Measurements from ENCODE around the gene MRPL1. TPM values are rescaled to one million over a fixed set of nuclear protein-coding genes. Genes with fewer than 3 reads are reported as not detected.
"Not testable (repeated sequence)": the region's sequence is repeated elsewhere in the genome, so short reads cannot be mapped to it uniquely, and the experiment has no call there.

MRPL1 gene
- polyA plus RNA-seq, 2 of the 4 experiments (the other 2 are of a cell fraction): 24.6 to 62.3 TPM

GRCh38 chr4:77938560-77938959 is 75.9 kb downstream of the MRPL1 start (continued):
- TF ChIP-seq ZSCAN20 (CRISPR knock-in tag; IDR thresholded peaks at IDR 0.05) (no peak), SMC3 (IDR thresholded peaks at IDR 0.05) (no peak), FOXS1 (CRISPR knock-in tag; IDR thresholded peaks at IDR 0.05) (no peak), HOXB13 (CRISPR knock-in tag; IDR thresholded peaks at IDR 0.05; ENCODE audit: low read depth) (no peak), SREBF2 (IDR thresholded peaks at IDR 0.05) (no peak)
- TF ChIP-seq, protein P1, sequence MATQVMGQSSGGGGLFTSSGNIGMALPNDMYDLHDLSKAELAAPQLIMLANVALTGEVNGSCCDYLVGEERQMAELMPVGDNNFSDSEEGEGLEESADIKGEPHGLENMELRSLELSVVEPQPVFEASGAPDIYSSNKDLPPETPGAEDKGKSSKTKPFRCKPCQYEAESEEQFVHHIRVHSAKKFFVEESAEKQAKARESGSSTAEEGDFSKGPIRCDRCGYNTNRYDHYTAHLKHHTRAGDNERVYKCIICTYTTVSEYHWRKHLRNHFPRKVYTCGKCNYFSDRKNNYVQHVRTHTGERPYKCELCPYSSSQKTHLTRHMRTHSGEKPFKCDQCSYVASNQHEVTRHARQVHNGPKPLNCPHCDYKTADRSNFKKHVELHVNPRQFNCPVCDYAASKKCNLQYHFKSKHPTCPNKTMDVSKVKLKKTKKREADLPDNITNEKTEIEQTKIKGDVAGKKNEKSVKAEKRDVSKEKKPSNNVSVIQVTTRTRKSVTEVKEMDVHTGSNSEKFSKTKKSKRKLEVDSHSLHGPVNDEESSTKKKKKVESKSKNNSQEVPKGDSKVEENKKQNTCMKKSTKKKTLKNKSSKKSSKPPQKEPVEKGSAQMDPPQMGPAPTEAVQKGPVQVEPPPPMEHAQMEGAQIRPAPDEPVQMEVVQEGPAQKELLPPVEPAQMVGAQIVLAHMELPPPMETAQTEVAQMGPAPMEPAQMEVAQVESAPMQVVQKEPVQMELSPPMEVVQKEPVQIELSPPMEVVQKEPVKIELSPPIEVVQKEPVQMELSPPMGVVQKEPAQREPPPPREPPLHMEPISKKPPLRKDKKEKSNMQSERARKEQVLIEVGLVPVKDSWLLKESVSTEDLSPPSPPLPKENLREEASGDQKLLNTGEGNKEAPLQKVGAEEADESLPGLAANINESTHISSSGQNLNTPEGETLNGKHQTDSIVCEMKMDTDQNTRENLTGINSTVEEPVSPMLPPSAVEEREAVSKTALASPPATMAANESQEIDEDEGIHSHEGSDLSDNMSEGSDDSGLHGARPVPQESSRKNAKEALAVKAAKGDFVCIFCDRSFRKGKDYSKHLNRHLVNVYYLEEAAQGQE (IDR thresholded peaks at IDR 0.05): no peak

- H3K4me1 ChIP-seq; CTCF ChIA-PET; FAIRE-seq; H3K9me3 ChIP-seq; DNase-seq (ENCODE audit: low read depth in 1 of 2, low spot score in 1 of 2); POLR2A ChIA-PET; H3K4me2 ChIP-seq; H3K4me3 ChIP-seq; H3K27ac ChIP-seq; ATAC-seq: not testable (repeated sequence)
- 94% methylated on average over 10 of the region's 10 CpGs for WGBS (ENCODE audit: missing lambda C conversion rate)
These were observed 83.3 kb downstream of the MRPL1 start for GRCh38 chr4:77945929-77946328.

GRCh38 chr4:77950203-77950602 is 87.6 kb downstream of the MRPL1 start:
- 100% methylated on average over 1 of the region's 1 CpG for WGBS (ENCODE audit: missing lambda C conversion rate)
- ATAC-seq (no peak), DNase-seq (ENCODE audit: low read depth in 1 of 2, low spot score in 1 of 2) (no peak), FAIRE-seq (no peak)
- POLR2A ChIA-PET: no interaction called here
- H3K4me1 ChIP-seq: no peaks in the 10 kb centered on the region
- TF ChIP-seq ELK1 (IDR thresholded peaks at IDR 0.05; ENCODE audit: low read depth, low read length): no peak
- no peak for TF ChIP-seq GATA3 (IDR thresholded peaks at IDR 0.05; ENCODE audit: borderline replicate concordance)
- TF ChIP-seq FOSL2 (IDR thresholded peaks at IDR 0.05): no peak
- peak; percentile 11; the same call in 1 of the 2 replicates for TF ChIP-seq FOSL2 (CRISPR knock-in tag; IDR thresholded peaks at IDR 0.05)
- no peak overlapping the region for H3K4me3 ChIP-seq
- H3K9me3 ChIP-seq: no peaks in the 10 kb centered on the region
- CTCF ChIA-PET: interaction anchor here (1.9 kb wide), 1 partner anchor 9 kb away, joined by 8 read pairs; no protein-coding TSS in a partner anchor
- no peak overlapping the region for H3K27ac ChIP-seq
- H3K4me2 ChIP-seq: no peak overlapping the region

DNA sequence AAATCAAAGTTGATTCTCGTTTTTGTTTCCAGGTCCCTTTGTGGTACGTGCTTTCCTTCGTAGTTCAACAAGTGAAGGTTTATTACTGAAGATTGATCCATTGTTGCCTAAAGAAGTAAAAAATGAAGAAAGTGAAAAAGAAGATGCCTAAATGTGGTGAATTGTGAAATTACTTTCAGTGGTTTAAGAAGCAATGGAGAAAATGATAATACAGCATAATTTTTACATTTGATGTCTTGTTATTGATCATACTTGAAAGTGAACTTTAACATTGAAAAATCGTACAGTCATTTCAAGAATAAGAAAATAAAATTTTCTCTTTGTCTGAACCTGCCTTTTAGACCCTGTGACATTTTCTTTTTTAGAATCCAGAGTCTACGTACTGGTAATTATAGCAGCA is 89.8 kb downstream of the MRPL1 start:
- WGBS (ENCODE audit: missing lambda C conversion rate): 70% methylated on average over 5 of the region's 5 CpGs
- POLR2A ChIA-PET: no interaction called here
- ATAC-seq: no peak
- TF ChIP-seq EHMT2 (IDR thresholded peaks at IDR 0.05; ENCODE audit: low read depth): no peak
- no peak for TF ChIP-seq TP53 (CRISPR knock-in tag; IDR thresholded peaks at IDR 0.05)
- no peak for TF ChIP-seq NR3C1 (IDR thresholded peaks at IDR 0.05)
- TF ChIP-seq CHD2 (IDR thresholded peaks at IDR 0.05; ENCODE audit: low read length, partially characterized antibody): no peak
- TF ChIP-seq ZSCAN20 (CRISPR knock-in tag; IDR thresholded peaks at IDR 0.05): no peak
- TF ChIP-seq POLR2AphosphoS2 (conservative IDR thresholded peaks at IDR 0.05; ENCODE audit: low read length): no peak
- TF ChIP-seq EHF (CRISPR knock-in tag; IDR thresholded peaks at IDR 0.05): no peak
- TF ChIP-seq MAFK (IDR thresholded peaks at IDR 0.05; ENCODE audit: partially characterized antibody): no peak
- TF ChIP-seq ZNF302 (CRISPR knock-in tag; IDR thresholded peaks at IDR 0.05): no peak
- TF ChIP-seq, protein P2, sequence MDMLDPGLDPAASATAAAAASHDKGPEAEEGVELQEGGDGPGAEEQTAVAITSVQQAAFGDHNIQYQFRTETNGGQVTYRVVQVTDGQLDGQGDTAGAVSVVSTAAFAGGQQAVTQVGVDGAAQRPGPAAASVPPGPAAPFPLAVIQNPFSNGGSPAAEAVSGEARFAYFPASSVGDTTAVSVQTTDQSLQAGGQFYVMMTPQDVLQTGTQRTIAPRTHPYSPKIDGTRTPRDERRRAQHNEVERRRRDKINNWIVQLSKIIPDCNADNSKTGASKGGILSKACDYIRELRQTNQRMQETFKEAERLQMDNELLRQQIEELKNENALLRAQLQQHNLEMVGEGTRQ (IDR thresholded peaks at IDR 0.05): no peak
- TF ChIP-seq, protein P1 (IDR thresholded peaks at IDR 0.05): no peak
- TF ChIP-seq RFX5 (IDR thresholded peaks at IDR 0.05): no peak
- no peak for TF ChIP-seq CHD4 (IDR thresholded peaks at IDR 0.05; ENCODE audit: borderline replicate concordance)
- TF ChIP-seq HDAC2 (IDR thresholded peaks at IDR 0.05): no peak
- no peak for TF ChIP-seq MYC (IDR thresholded peaks at IDR 0.05; ENCODE audit: borderline replicate concordance, low read length)
- TF ChIP-seq RNF2 (IDR thresholded peaks at IDR 0.05; ENCODE audit: borderline replicate concordance, low read depth): no peak

More for the DNA sequence above, 89.8 kb downstream of the MRPL1 start:
- Histone ChIP-seq H3K4me1 (no peaks in the 10 kb centered on the region), H3K4me3 (no peak overlapping the region), H3K27ac (no peak overlapping the region), H3K4me2 (no peak overlapping the region), H3K9me3 (no peaks in the 10 kb centered on the region)
- FAIRE-seq: no peak
- CTCF ChIA-PET: interaction anchor here (1.0 kb wide), 1 partner anchor 107 kb away, joined by 3 read pairs; no protein-coding TSS in a partner anchor
- no peak for DNase-seq (ENCODE audit: low read depth in 1 of 2, low spot score in 1 of 2)

All from A549 (cell line).